Measurements from ENCODE around the gene KRT17.

Gene KRT17

DNA sequence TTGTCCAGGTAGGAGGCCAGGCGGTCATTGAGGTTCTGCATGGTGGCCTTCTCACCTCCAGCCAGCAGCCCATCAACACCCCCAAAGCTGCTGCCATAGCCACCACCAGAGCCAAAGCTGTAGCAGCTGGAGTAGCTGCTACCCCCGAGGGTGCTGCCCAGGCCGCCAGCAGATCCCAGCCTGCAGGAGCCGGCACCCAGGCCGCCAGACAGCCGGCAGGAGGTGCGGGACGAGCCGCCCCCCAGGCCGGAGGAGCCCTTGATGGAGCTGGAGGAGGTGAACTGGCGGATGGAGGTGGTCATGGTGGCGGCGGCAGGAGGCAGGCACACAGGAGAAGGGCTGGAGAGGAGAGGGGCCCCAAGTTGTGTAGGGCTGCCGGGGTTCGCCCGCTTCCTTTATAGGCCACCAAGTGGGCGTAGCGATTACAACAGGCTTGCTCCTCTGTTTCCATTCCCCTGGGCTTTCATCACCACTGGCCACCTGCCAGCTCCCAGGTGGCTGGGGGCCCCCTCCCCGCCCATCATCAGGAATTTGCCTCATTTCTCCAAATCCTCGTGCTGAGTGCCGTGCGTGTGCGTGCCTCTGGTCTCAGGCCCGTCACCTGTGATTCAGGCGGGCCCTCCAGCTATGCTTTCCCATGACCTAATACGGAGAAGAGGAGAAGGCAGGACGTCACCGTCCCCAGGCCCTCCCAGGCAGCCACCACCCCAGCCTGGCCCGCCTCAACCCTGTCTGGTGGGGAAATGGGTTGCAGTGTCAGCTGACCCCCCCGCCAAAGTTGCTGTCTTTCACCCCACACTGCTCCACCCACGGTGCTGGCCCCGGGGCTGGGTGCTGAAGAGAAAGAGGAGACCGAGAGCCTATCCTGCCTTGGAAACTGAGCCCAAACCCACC lies at the start of gene KRT17:
Gene KRT17 (minus strand): TSS at position 368 of the 894 bp plus-strand sequence. CDS start 66 bp downstream, at position 302.
- peak; percentile 84 for DNase-seq (ENCODE audit: low spot score)
- peak; percentile 90 for FAIRE-seq

DNA sequence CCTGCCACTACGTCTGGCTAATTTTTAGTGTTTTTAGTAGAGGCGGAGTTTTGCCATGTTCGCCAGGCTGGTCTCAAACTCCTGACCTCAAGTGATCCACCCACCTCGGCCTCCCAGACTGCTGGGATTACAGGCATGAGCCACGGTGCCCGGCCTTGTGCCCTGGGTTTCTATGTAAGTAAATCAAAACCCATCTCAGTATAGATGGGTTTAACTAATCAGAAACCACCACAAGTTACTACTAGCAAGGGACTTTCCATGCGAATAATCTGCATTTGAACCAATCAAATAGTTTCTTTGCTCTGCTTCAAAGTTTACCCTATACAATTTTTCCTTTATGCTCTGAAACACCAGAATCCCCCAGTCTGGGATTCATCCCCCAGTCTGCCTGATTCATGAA lies 47.8 kb upstream of the KRT17 start:
- DNase-seq (ENCODE audit: low spot score), result no peak
- FAIRE-seq, result no peak

DNA sequence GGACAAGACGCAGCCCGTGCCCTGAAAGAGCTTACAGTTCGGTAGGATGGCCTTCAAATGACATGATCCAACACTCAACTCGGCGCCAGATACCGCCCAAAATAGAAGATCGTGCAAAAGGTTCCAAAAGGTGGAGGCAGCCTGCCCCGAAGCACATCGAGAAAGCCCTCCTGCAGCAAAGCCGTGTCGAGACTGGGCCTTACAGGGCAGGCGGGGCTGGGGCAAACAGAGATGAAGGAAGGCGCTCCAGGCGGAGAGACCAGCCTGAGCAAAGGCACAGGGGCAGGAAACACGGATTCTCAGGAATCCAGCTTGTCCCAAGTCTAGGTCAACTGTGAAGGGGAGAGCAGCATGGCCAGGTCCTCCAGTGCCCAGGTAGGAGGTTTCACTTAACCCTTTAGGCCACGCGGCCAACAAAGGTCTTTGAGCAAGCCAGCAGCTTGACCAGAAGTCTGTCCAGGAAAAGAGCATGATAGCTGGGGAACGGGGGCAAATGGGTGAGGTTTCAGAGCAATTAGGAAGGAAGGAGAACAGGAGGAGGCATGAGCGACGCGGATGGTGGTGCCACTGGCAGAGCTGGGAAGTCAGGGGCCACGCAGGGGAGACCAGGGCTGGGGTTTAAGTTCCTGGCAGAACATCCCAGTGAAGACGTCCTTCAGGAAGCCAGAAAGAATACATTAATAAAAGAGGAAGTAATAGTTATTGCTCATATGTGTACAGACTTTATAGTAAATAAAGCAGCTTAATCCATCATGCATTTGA lies 43.1 kb upstream of the KRT17 start:
- FAIRE-seq (no peak), DNase-seq (ENCODE audit: low spot score) (no peak)

GRCh38 chr17:41666708-41667279 lies 42.4 kb upstream of the KRT17 start:
- FAIRE-seq (no peak), DNase-seq (ENCODE audit: low spot score) (peak; percentile 82)

DNA sequence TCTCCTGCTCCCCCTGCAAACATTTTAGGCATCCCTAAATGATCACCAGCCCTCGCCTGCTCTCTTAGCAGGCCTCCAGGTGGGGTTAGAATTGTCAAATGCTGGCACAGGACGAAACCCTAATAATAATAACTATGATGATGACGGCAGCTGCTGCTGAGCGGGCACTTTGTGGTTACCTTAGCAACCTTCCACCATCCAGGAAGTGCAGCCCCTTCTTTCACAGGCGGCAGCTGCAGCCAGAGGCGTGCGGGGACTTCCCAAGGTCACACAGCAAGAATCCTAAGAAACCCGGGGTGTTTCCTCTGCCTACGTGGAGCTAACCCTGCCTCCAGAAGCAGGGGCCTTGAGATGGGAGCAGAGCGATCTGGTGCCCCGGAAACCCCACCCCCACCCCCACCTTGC lies 41.9 kb upstream of the KRT17 start:
- DNase-seq (ENCODE audit: low spot score) (no peak), FAIRE-seq (no peak)

DNA sequence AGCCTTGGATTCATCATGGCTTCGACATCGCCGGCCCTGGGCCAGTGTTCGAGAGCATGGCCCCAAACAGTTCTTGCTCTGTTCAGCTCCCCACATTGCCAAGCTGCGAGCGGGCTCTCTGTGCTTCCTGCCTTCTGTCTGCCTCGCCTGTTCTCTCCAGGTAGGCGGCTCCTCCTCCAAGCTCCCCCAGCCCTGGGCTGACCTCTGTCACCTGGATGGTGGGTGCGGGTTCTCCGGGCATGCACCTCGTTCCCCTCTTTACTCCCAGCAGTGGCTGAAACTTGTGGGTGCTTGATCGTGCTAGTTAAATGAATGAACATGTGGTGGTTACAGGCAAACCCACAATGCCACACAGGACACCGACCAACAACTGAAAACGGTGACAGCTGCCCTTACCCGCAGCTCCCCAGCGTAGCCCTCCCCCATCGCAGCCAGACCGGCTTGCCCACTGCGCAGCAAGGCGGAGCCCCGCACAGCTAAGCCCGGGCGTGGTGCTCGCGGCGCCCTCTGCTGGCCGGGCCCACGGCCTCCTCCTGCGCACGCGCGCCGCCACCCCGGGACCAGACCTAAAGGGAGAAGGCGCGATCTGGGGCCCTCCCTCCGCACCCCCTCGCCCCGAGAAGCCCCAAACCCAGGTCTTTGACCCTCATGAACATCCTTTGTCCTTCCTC lies 41.3 kb upstream of the KRT17 start:
- DNase-seq (ENCODE audit: low spot score) (peak; percentile 95), FAIRE-seq (peak; percentile 94)

DNA sequence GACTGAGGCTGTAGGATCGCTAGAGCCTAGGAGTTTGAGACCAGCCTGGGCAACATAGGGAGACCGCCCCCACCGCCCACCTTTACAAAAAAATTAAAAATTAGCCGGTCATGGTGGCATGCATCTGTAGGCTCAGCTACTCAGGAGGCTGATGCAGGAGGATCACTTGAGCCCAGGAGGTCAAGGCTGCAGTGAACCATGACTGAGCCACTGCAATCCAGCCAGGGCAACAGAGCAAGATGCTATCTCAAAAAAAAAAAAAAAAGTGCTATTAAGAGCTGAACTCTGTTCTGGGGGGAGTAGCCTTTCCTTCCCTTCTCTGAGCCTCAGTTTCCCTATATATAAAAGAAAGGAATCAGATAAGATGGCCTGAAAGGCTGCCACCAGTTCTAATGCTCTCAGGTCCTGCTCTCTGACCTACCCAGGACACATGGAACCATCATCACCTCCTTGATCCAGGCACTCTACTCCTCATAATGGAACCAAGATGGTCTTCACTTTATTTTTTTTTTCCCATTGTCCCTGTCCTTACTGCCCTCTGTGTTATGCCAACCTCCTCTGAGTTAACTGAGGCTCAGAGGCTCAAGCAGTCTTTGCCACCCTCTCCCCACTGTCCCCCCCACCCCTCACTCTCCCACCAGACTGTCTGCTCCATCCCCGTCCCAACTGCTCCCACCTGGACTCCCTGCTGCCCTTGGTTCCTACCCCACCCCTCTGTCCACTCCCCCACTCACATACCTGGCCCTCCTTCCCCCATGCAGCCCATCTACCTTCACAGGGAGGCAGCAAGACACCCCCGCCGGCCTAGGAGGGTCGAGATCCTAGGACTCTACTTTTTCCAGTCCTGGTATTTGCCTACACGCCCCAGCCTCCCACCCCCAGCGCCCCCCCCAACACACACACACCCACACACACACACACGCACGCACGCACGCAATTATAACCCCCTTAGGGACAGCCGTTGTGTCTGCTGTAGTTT lies 40.5 kb upstream of the KRT17 start:
- FAIRE-seq (no peak), DNase-seq (ENCODE audit: low spot score) (no peak)

GRCh38 chr17:41664172-41664457 lies 39.7 kb upstream of the KRT17 start:
- DNase-seq (ENCODE audit: low spot score), result no peak

DNA sequence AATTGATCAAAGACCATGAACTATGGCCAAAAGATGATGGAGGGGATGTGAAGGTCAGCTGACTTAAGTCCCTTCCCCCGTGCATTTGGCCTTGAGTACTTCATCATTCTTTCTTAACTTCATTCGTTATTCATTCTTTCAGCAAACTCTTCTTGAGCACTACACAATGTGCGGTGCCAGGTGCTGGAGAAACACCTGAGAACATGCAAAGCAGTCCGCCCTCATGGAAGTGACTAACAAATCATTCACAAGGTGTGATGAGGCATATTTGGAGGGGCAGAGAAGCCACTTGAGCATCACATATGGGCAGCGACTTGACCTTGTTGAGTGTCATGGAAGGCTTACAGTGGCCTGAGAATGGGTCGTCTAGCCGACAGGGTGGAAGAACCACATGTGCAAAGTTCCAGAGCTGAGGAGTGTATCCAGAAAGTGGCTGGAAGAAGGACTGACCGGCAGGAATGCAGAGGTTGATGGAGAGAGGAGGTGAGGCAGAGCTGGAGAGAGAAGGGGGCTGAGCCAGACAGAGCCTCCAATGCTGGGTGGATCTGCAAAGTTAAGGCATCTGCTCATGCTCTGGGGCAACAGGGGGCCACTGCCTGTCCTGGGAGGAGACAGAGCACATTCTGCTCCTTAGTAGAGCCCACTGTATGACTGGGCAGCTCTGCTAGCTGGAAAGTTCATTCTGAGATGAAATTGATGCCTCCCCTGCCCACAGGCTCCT lies 39.2 kb upstream of the KRT17 start:
- DNase-seq (ENCODE audit: low spot score) (no peak), FAIRE-seq (no peak)

More at GRCh38 chr17:41664172-41664457, 39.7 kb upstream of the KRT17 start:
- FAIRE-seq, result no peak

DNA sequence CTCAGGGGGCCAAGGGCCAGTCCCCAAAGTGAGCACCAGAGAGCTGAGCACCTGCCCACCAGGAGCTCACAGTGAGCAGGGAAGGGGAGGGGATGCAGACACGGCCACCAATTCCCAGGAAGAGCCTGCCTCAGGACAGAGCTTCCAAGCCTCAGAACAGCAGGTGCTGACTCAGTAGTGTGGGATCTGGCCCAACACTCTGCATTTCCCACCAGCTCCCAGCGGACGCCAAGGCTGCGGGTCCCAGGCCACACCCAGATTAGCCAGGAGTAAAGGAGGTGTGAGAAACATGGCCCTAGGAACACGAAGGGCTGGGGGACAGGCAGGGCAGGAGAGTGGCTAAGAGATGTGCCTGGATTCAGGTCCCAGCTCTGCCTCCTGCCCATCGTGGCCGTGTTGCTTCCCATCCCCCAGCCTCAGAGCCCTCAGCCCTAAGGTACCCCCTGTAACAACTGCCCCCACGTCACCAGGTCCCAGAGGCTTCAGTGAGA lies 35.9 kb upstream of the KRT17 start:
- no peak for FAIRE-seq
- no peak for DNase-seq (ENCODE audit: low spot score)

GRCh38 chr17:41659427-41660212 lies 35.2 kb upstream of the KRT17 start:
- FAIRE-seq, result no peak
- DNase-seq (ENCODE audit: low spot score), result no peak

- DNase-seq (ENCODE audit: low spot score) (no peak), FAIRE-seq (no peak)
Measured at GRCh38 chr17:41658846-41659245, 34.5 kb upstream of the KRT17 start.

DNA sequence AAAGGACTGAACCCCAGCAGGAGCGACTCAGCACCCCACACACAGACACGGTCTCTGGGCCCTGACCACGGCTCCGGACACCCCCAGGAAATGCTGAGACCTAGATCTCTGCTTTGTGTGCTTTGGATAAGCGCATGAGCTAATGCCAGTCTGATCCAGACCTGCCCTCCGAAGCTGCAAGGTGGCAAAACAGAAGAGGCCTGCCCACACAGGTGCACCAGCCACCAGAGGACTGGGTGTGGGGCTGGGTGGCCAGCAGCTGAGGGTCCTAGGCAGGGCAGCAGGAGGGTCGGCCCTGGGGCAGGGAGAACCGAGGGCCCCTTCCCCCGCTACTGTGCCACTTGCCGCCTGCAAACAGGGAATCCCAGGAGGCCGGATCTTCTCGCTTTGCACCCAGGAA lies 33.6 kb upstream of the KRT17 start:
- FAIRE-seq (no peak), DNase-seq (ENCODE audit: low spot score) (no peak)

- DNase-seq (ENCODE audit: low spot score) (no peak), FAIRE-seq (no peak)
Measured at GRCh38 chr17:41657176-41657754, 32.9 kb upstream of the KRT17 start.

- no peak for FAIRE-seq
- no peak for DNase-seq (ENCODE audit: low spot score)
Measured at GRCh38 chr17:41656249-41657023, 32.1 kb upstream of the KRT17 start.

DNA sequence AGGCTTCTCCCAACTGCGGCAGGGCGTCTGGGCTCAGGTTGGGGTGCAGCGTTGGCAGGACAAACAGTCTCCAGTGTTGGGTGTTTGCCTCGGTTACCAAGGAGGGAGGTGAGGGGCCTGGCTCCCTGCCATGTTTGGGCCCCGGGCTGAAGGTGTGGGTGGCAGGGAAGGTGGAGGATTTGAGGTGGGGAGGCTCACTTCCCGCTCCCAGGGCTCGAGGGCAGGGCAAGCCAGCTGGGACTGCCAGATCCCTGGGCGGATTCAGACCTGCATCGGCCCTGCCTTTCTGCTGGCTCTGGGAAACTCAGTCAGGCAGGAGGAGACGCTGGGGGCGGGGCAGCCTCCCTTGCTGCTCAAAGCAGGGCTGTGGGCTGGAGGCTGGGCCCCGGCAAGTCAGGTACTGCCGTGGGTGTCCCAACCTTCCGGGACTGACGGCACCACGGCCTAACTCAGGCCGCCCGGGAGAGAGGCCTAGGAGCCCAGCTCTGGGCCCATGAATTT lies 31.3 kb upstream of the KRT17 start:
- FAIRE-seq, result peak; percentile 48
- peak; percentile 60 for DNase-seq (ENCODE audit: low spot score)

Data from urothelium cell line (cell line).